ENCODE measurements around the gene B3GNT9. TPM values are rescaled to one million over a fixed set of nuclear protein-coding genes. Genes with fewer than 3 reads are reported as not detected.

B3GNT9 gene
- total RNA-seq, 1 experiment from 2014 or later = 4.0 TPM

DNA sequence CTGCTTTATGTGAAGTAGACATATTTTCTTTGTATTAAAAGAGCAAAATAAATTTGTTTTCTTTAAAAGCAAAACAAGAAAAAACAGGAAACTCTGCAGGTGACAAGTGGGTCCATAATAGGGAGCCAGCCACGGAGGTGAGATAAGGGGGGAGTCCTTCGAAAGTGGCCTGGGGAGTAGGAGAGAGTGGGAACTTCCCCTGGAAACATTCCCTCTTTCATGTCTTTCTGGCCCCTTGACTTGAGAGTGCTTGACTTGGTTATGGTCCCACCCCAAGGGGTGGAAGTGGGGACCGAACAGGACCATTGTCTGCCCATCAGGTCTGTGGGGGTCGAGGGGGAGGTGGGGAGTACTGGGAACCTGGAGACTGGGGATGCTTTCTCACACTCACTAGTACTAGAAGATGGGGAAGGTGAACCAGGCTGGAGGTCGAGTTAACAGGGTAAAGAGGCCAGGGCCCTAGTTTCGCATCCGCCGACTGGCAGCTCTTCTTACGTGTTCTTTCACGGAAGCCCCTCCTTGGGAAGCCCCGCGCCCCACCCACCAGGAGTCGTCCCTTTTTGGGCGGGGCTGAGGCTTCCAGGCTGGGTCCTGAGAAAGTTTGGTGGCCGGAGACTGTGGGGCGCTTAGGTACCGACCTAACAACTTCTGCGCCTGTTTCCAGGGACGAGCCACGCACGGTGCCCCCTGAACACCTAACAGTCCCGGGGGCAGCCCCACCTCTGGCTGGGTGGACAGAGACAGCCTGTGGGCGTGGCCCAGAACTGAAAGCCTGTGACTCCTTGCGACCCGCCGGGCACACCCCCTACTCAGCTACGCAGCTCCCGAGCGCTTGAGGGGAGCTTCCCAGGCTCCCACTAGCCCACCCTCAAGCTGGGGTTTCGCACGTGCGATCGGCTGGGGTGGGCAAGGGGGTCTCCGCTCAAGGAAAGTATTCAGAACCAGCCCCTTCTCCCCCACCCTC is 8.1 kb upstream of the B3GNT9 start:
- POLR2A ChIA-PET (ENCODE audit: unreplicated experiment) = interaction anchor here (0.7 to 1.1 kb wide), 4 partner anchors 12 to 133 kb away, joined by 3 to 8 read pairs (median 4); no protein-coding TSS in a partner anchor
- H3K9me3 ChIP-seq (ENCODE audit: insufficient read depth, low read depth) = no peaks in the 10 kb centered on the region
- intact Hi-C loops (cut with micrococcal nuclease; ENCODE audit: unreplicated experiment) = loop anchor here (5.0 kb wide), 1 partner anchor 47 kb away; no protein-coding TSS in a partner anchor
- no peak for TF ChIP-seq EZH2 (IDR thresholded peaks at IDR 0.05; ENCODE audit: low read depth)
- TF ChIP-seq, protein P1, sequence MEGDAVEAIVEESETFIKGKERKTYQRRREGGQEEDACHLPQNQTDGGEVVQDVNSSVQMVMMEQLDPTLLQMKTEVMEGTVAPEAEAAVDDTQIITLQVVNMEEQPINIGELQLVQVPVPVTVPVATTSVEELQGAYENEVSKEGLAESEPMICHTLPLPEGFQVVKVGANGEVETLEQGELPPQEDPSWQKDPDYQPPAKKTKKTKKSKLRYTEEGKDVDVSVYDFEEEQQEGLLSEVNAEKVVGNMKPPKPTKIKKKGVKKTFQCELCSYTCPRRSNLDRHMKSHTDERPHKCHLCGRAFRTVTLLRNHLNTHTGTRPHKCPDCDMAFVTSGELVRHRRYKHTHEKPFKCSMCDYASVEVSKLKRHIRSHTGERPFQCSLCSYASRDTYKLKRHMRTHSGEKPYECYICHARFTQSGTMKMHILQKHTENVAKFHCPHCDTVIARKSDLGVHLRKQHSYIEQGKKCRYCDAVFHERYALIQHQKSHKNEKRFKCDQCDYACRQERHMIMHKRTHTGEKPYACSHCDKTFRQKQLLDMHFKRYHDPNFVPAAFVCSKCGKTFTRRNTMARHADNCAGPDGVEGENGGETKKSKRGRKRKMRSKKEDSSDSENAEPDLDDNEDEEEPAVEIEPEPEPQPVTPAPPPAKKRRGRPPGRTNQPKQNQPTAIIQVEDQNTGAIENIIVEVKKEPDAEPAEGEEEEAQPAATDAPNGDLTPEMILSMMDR (conservative IDR thresholded peaks at IDR 0.05) = no peak
- peak overlapping the region; percentile 74 for H3K4me2 ChIP-seq
- H2AFZ ChIP-seq = peak overlapping the region; percentile 89
- no peaks in the 10 kb centered on the region for H3K27me3 ChIP-seq (ENCODE audit: insufficient read depth, low read depth)
- H3K4me3 ChIP-seq = peak overlapping the region; percentile 66
- peak overlapping the region; percentile 60 for H3K27ac ChIP-seq
- peak; percentile 54 to 81 for DNase-seq
- peaks cover 21% of the 10 kb centered on the region; the same call in 1 of the 2 replicates for H3F3A ChIP-seq (ENCODE audit: insufficient read depth, low read depth)
- TSS peak; percentile 50 for BruUV-seq (replicated peaks)
- H3K4me1 ChIP-seq (replicated peaks; ENCODE audit: insufficient read depth) = peaks cover 9% of the 10 kb centered on the region
- no peaks in the 10 kb centered on the region for H3K36me3 ChIP-seq (ENCODE audit: low read depth)
- H3K79me2 ChIP-seq (ENCODE audit: low read depth) = peaks cover 9% of the 10 kb centered on the region
- no peaks in the 10 kb centered on the region for H3K9me2 ChIP-seq (ENCODE audit: insufficient read depth)
- CTCF ChIA-PET = interaction anchor here (0.6 to 0.7 kb wide), 2 partner anchors 12 to 88 kb away, joined by 3 to 5 read pairs; partner anchors contain the start of genes FHOD1 and NOL3
- 0 out of 2 replicates have a peak, but pooled peaks cover 2% of the 10 kb centered on the region for H4K20me1 ChIP-seq (ENCODE audit: insufficient read depth)

DNA sequence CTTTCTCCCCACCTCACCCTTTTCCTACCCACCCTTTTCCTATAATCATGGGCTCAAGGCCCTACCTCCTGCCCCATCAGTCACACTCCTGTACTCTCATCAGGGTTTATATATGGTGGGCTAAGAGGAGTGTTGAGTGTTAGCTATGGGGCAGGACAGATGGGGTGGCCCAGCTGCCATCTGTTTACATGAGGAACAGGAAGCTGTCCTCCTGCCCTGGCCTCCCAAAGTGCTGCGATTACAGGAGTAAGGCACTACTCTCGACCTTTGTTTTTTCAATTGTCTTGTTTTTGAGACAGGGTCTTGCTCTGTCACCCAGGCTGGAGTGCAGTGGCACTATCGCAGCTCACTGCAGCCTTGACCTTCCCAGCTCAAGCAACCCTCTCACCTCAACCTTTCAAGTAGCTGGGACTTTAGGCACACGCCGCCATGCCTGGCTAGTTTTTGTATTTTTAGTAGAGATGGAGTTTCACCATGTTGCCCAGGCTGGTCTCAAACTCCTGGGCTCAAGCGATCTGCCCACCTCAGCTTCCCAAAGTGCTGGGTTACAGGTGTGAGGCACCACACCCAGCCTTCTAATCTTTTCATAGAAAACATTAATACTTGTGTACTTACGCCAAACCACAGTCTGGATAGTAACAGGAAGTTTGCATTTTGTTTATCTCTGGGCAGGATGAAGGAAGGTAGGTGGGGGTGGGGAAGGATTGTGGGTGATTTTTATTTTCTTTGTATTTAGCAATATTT is 7.3 kb upstream of the B3GNT9 start:
- Histone ChIP-seq H3K9me3 (ENCODE audit: insufficient read depth, low read depth) (no peaks in the 10 kb centered on the region), H3K27ac (0 out of 2 replicates have a peak overlapping the region, but pooled peaks have one; percentile 60), H3K27me3 (ENCODE audit: insufficient read depth, low read depth) (no peaks in the 10 kb centered on the region), H3F3A (ENCODE audit: insufficient read depth, low read depth) (peaks cover 26% of the 10 kb centered on the region; the same call in 1 of the 2 replicates), H4K20me1 (ENCODE audit: insufficient read depth) (0 out of 2 replicates have a peak, but pooled peaks cover 3% of the 10 kb centered on the region), H3K4me1 (replicated peaks; ENCODE audit: insufficient read depth) (peaks cover 9% of the 10 kb centered on the region), H3K4me2 (peak overlapping the region; percentile 74), H3K9me2 (ENCODE audit: insufficient read depth) (no peaks in the 10 kb centered on the region), H3K79me2 (ENCODE audit: low read depth) (peaks cover 9% of the 10 kb centered on the region), H2AFZ (no peak overlapping the region), H3K4me3 (peak overlapping the region; percentile 66; the same call in 1 of the 2 replicates), H3K36me3 (ENCODE audit: low read depth) (no peaks in the 10 kb centered on the region)
- intact Hi-C loops (cut with micrococcal nuclease; ENCODE audit: unreplicated experiment) = loop anchor here (5.0 kb wide), 1 partner anchor 46 kb away; no protein-coding TSS in a partner anchor
- TF ChIP-seq EZH2 (IDR thresholded peaks at IDR 0.05; ENCODE audit: low read depth) = no peak
- TF ChIP-seq, protein P1 (conservative IDR thresholded peaks at IDR 0.05) = no peak
- CTCF ChIA-PET = no interaction called here
- BruUV-seq (replicated peaks) = no TSS peak
- DNase-seq = no peak
- POLR2A ChIA-PET (ENCODE audit: unreplicated experiment) = interaction anchor here (0.5 to 0.6 kb wide), 4 partner anchors 12 to 88 kb away, joined by 3 to 11 read pairs (median 4); partner anchors contain the start of gene NOL3
